ENCODE measurements around the gene ZNF48.

DNA sequence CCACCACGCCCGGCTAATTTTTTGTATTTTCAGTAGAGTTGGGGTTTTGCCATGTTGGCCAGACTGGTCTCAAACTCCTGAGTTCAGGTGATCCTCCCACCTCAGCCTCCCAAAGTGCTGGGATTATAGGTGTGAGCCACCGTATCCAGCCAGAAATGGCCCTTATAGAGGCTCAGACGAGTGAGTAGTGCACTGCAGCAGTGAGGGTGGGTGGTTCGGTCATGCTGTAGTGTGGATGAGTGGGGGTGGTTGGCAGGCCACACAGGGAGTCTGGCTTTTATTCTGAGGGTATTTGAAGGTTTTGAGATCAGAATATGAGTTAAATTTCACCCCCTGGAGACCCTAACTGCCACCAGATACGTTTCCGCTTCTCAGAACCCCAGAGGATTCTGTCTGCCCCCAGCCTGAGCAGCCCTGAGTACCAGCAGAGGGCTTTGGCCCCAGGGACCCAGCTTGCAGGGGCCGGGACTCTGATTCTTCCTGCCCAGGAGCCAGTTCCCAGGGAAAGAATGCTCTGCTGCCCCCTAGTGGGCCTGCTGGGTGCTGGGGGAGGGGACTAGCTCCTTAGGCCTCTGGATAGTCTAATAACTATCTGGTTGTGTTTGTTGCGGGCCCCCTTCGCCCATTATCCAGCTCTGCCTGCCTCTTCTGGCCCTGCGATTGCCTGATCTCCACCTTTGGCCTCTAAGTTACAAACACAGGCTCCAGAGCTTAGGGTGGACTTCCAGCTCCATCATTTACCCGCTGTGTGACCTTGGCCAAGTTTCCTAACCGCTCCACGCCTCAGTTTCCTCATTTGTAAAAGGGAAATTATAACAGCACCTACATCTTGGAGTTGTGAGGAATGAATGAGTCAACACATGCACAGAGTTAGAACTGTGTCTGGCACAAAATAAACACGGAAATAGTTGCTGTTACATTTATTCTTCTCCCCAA lies 14.2 kb downstream of the ZNF48 start:
- TF ChIP-seq, protein P1, sequence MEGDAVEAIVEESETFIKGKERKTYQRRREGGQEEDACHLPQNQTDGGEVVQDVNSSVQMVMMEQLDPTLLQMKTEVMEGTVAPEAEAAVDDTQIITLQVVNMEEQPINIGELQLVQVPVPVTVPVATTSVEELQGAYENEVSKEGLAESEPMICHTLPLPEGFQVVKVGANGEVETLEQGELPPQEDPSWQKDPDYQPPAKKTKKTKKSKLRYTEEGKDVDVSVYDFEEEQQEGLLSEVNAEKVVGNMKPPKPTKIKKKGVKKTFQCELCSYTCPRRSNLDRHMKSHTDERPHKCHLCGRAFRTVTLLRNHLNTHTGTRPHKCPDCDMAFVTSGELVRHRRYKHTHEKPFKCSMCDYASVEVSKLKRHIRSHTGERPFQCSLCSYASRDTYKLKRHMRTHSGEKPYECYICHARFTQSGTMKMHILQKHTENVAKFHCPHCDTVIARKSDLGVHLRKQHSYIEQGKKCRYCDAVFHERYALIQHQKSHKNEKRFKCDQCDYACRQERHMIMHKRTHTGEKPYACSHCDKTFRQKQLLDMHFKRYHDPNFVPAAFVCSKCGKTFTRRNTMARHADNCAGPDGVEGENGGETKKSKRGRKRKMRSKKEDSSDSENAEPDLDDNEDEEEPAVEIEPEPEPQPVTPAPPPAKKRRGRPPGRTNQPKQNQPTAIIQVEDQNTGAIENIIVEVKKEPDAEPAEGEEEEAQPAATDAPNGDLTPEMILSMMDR (IDR thresholded peaks at IDR 0.05): peak; percentile 92 to 98 (median 96)
- no peak for TF ChIP-seq POLR2A (IDR thresholded peaks at IDR 0.05)

Data from heart left ventricle (tissue), 13 donors.